HUES64 (cell line): ENCODE data around the gene IL11RA.

Experiments
- H3K27ac ChIP-seq: 2 replicates; pipeline ENCODE4 v1.7.0; 2013; ENCODE audit warnings: low read depth, low read length, inconsistent platforms
- H3K27me3 ChIP-seq: 2 replicates; pipeline ENCODE4 v1.6.1; 2013; ENCODE audit warnings: mild to moderate bottlenecking, low read length; ENCODE audit not compliant: insufficient read depth
- H3K36me3 ChIP-seq: 2 replicates; pipeline ENCODE4 v1.6.1; 2013; ENCODE audit warnings: mild to moderate bottlenecking, low read length; ENCODE audit not compliant: insufficient read depth
- H3K4me1 ChIP-seq: 2 replicates; pipeline ENCODE4 v1.6.1; 2013; ENCODE audit warnings: mild to moderate bottlenecking, low read length, moderate library complexity; ENCODE audit not compliant: insufficient read depth
- H3K4me3 ChIP-seq: 2 replicates; pipeline ENCODE4 v1.5.1; 2013; ENCODE audit warnings: mild to moderate bottlenecking, low read length, moderate library complexity
- H3K9ac ChIP-seq: 2 replicates; pipeline ENCODE4 v1.6.1; 2013; ENCODE audit warnings: mild to moderate bottlenecking, low read depth, low read length
- H3K9me3 ChIP-seq: 2 replicates; pipeline ENCODE4 v1.6.1; 2013; ENCODE audit warnings: low read depth, low read length; ENCODE audit not compliant: insufficient read depth
- WGBS: fragments of 150-250, 120-280 bp; methylation state at CpG from one replicate; pipeline ENCODE4 v1.1.7; 2013; ENCODE audit warnings: missing lambda C conversion rate; 5-methylcytosine and 5-hydroxymethylcytosine counted together

The IL11RA gene

GRCh38 chr9:34689512-34689911 is 37.5 kb downstream of the IL11RA start:
- H3K36me3 ChIP-seq, result no peaks in the 10 kb centered on the region
- WGBS, result 95% methylated on average over 8 of the region's 8 CpGs
- H3K4me1 ChIP-seq, result 0 out of 2 replicates have a peak, but pooled peaks cover 6% of the 10 kb centered on the region
- no peaks in the 10 kb centered on the region for H3K9me3 ChIP-seq
- no peak overlapping the region for H3K4me3 ChIP-seq
- no peak overlapping the region for H3K27ac ChIP-seq
- no peak overlapping the region for H3K9ac ChIP-seq
- H3K27me3 ChIP-seq, result no peaks in the 10 kb centered on the region

- H3K27me3 ChIP-seq, result no peaks in the 10 kb centered on the region
- H3K9ac ChIP-seq, result no peak within 1 kb of the TSS
- H3K27ac ChIP-seq, result no peak within 1 kb of the TSS
- 0 out of 2 replicates have a peak, but pooled peaks cover 6% of the 10 kb centered on the region for H3K4me1 ChIP-seq
- 89% methylated on average over 6 of the region's 6 CpGs for WGBS
- H3K4me3 ChIP-seq, result no peak within 1 kb of the TSS
- H3K9me3 ChIP-seq, result no peaks in the 10 kb centered on the region
- H3K36me3 ChIP-seq, result no peaks in the 10 kb centered on the region
Measured at GRCh38 chr9:34690983-34691935, 39.3 kb downstream of the IL11RA start, which contains the start of gene CCL19. CCL19 (minus strand) TSS chr9:34691276; CDS start chr9:34691139, 137 bp downstream.

GRCh38 chr9:34691936-34692315 is 39.9 kb downstream of the IL11RA start:
- Histone ChIP-seq H3K9me3 (no peaks in the 10 kb centered on the region), H3K27ac (no peak overlapping the region), H3K4me1 (0 out of 2 replicates have a peak, but pooled peaks cover 4% of the 10 kb centered on the region), H3K27me3 (no peaks in the 10 kb centered on the region), H3K9ac (no peak overlapping the region), H3K36me3 (no peaks in the 10 kb centered on the region), H3K4me3 (no peak overlapping the region)
- 100% methylated on average over 3 of the region's 5 CpGs for WGBS

- Histone ChIP-seq H3K4me3 (no peak overlapping the region), H3K9ac (no peak overlapping the region), H3K27me3 (no peaks in the 10 kb centered on the region), H3K27ac (no peak overlapping the region), H3K4me1 (no peaks in the 10 kb centered on the region), H3K9me3 (no peaks in the 10 kb centered on the region), H3K36me3 (no peaks in the 10 kb centered on the region)
- WGBS, result 63% methylated on average over 2 of the region's 2 CpGs
Measured at GRCh38 chr9:34693560-34693959, 41.6 kb downstream of the IL11RA start.

- Histone ChIP-seq H3K4me3 (no peak overlapping the region), H3K9ac (no peak overlapping the region), H3K36me3 (no peaks in the 10 kb centered on the region), H3K9me3 (no peaks in the 10 kb centered on the region), H3K27ac (no peak overlapping the region), H3K4me1 (no peaks in the 10 kb centered on the region), H3K27me3 (peaks cover 12% of the 10 kb centered on the region)
Measured at GRCh38 chr9:34694811-34695210, 42.8 kb downstream of the IL11RA start.

- Histone ChIP-seq H3K36me3 (no peaks in the 10 kb centered on the region), H3K9ac (0 out of 2 replicates have a peak overlapping the region, but pooled peaks have one; percentile 33), H3K27ac (no peak overlapping the region), H3K9me3 (no peaks in the 10 kb centered on the region), H3K4me3 (peak overlapping the region; percentile 57), H3K4me1 (no peaks in the 10 kb centered on the region; the same call in 1 of the 2 replicates), H3K27me3 (peaks cover 34% of the 10 kb centered on the region)
- 8% methylated on average over 52 of the region's 52 CpGs for WGBS
Measured at GRCh38 chr9:34701023-34701768, 49.2 kb downstream of the IL11RA start.

- Histone ChIP-seq H3K9ac (no peak overlapping the region), H3K27me3 (peaks cover 34% of the 10 kb centered on the region), H3K4me1 (no peaks in the 10 kb centered on the region; the same call in 1 of the 2 replicates), H3K4me3 (peak overlapping the region; percentile 57), H3K27ac (no peak overlapping the region), H3K9me3 (no peaks in the 10 kb centered on the region), H3K36me3 (no peaks in the 10 kb centered on the region)
- 10% methylated on average over 29 of the region's 30 CpGs for WGBS
Measured at GRCh38 chr9:34701769-34702736, 50.1 kb downstream of the IL11RA start.

- H3K9me3 ChIP-seq, result no peaks in the 10 kb centered on the region
- 87% methylated on average over 2 of the region's 2 CpGs for WGBS
- no peaks in the 10 kb centered on the region for H3K36me3 ChIP-seq
- no peak overlapping the region for H3K4me3 ChIP-seq
- no peaks in the 10 kb centered on the region for H3K27me3 ChIP-seq
- H3K4me1 ChIP-seq, result no peaks in the 10 kb centered on the region
- no peak overlapping the region for H3K27ac ChIP-seq
- no peak overlapping the region for H3K9ac ChIP-seq
Measured at GRCh38 chr9:34707130-34707529, 55.1 kb downstream of the IL11RA start.

- no peak overlapping the region for H3K4me3 ChIP-seq
- H3K27me3 ChIP-seq, result no peaks in the 10 kb centered on the region
- no peak overlapping the region for H3K27ac ChIP-seq
- no peaks in the 10 kb centered on the region for H3K9me3 ChIP-seq
- no peaks in the 10 kb centered on the region for H3K36me3 ChIP-seq
- no peaks in the 10 kb centered on the region for H3K4me1 ChIP-seq
- WGBS, result 96% methylated on average over 8 of the region's 9 CpGs
- H3K9ac ChIP-seq, result no peak overlapping the region
Measured at GRCh38 chr9:34709196-34709978, 57.4 kb downstream of the IL11RA start.

- WGBS, result no CpG with 5 or more reads among the region's 2 CpGs
- Histone ChIP-seq H3K27me3 (no peaks in the 10 kb centered on the region), H3K27ac (no peak within 1 kb of the TSS), H3K4me3 (no peak within 1 kb of the TSS), H3K36me3 (no peaks in the 10 kb centered on the region), H3K9ac (no peak within 1 kb of the TSS), H3K4me1 (no peaks in the 10 kb centered on the region), H3K9me3 (no peaks in the 10 kb centered on the region)
Measured at GRCh38 chr9:34710023-34710422, 58.0 kb downstream of the IL11RA start, which contains the start of gene CCL21. CCL21 (minus strand) TSS chr9:34710136; CDS start chr9:34710066, 70 bp downstream.
